ENCODE results near the gene SUMF2.
"Not testable (repeated sequence)": the region's sequence is repeated elsewhere in the genome, so short reads cannot be mapped to it uniquely, and the experiment has no call there.

Gene SUMF2

GRCh38 chr7:56063500-56063881, 595 bp upstream of the SUMF2 start:
- DNase-seq (ENCODE audit: low read depth) = no peak

GRCh38 chr7:56066376-56066775, 2.3 kb downstream of the SUMF2 start:
- DNase-seq (ENCODE audit: low read depth) = not testable (repeated sequence)

- DNase-seq (ENCODE audit: low read depth) = peak; percentile 27
Measured at GRCh38 chr7:56074371-56074791, 10.3 kb downstream of the SUMF2 start.

GRCh38 chr7:56077681-56078080, 13.6 kb downstream of the SUMF2 start:
- DNase-seq (ENCODE audit: low read depth) = no peak

GRCh38 chr7:56078196-56078595, 14.1 kb downstream of the SUMF2 start:
- DNase-seq (ENCODE audit: low read depth) = no peak

GRCh38 chr7:56079450-56080185, 15.5 kb downstream of the SUMF2 start:
- no peak for DNase-seq (ENCODE audit: low read depth)

- DNase-seq (ENCODE audit: low read depth) = not testable (repeated sequence)
Measured at GRCh38 chr7:56080726-56081435, 16.8 kb downstream of the SUMF2 start.

- DNase-seq (ENCODE audit: low read depth) = no peak
Measured at GRCh38 chr7:56081626-56082340, 17.7 kb downstream of the SUMF2 start.

GRCh38 chr7:56083150-56083785, 19.2 kb downstream of the SUMF2 start:
- no peak for DNase-seq (ENCODE audit: low read depth)

GRCh38 chr7:56086761-56087160, 22.7 kb downstream of the SUMF2 start:
- DNase-seq (ENCODE audit: low read depth) = no peak

- DNase-seq (ENCODE audit: low read depth) = no peak
Measured at GRCh38 chr7:56087445-56087844, 23.4 kb downstream of the SUMF2 start.

- no peak for DNase-seq (ENCODE audit: low read depth)
Measured at GRCh38 chr7:56091591-56091990, 27.5 kb downstream of the SUMF2 start.

- DNase-seq (ENCODE audit: low read depth) = not testable (repeated sequence)
Measured at GRCh38 chr7:56092388-56092787, 28.3 kb downstream of the SUMF2 start.

- no peak for DNase-seq (ENCODE audit: low read depth)
Measured at GRCh38 chr7:56092789-56093531, 28.9 kb downstream of the SUMF2 start, which contains the start of gene PHKG1. Gene PHKG1 (minus strand): TSS chr7:56092952. CDS start chr7:56088941, 4,011 bp downstream.

- no peak for DNase-seq (ENCODE audit: low read depth)
Measured at GRCh38 chr7:56097700-56098099, 33.6 kb downstream of the SUMF2 start.

- not testable (repeated sequence) for DNase-seq (ENCODE audit: low read depth)
Measured at GRCh38 chr7:56098187-56099008, 34.3 kb downstream of the SUMF2 start.

GRCh38 chr7:56099653-56100052, 35.6 kb downstream of the SUMF2 start:
- no peak for DNase-seq (ENCODE audit: low read depth)

GRCh38 chr7:56104138-56104537, 40.1 kb downstream of the SUMF2 start:
- DNase-seq (ENCODE audit: low read depth) = not testable (repeated sequence)

- DNase-seq (ENCODE audit: low read depth) = no peak
Measured at GRCh38 chr7:56105508-56105907, 41.4 kb downstream of the SUMF2 start.

All from activated T-helper 1 cell treated with Interleukin-2 at 50 U/mL for 16 hours (primary cell).